Sigmoid colon (tissue), 3 donors: ENCODE measurements around the gene PTPRE.

ENCODE experiments used
- POLR2A ChIP-seq, 2 donors: fragments of 450-650 bp; IDR thresholded peaks; one replicate each; pipeline ENCODE4 v1.6.1; 2016; ENCODE audit warnings: antibody characterized with exemption in 2 of 2, mild to moderate bottlenecking in 2 of 2, moderate library complexity in 2 of 2
- TF ChIP-seq, protein P1 (sequence below), 4 experiments: fragments of 450-650 bp in 3 of 4; fragments of 200-600 bp in 1 of 4; IDR thresholded peaks; one replicate each; pipeline ENCODE4 v1.5.1; 2016 to 2019; ENCODE audit warnings: antibody characterized with exemption in 4 of 4, mild to moderate bottlenecking in 3 of 4, moderate library complexity in 2 of 4

DNA sequence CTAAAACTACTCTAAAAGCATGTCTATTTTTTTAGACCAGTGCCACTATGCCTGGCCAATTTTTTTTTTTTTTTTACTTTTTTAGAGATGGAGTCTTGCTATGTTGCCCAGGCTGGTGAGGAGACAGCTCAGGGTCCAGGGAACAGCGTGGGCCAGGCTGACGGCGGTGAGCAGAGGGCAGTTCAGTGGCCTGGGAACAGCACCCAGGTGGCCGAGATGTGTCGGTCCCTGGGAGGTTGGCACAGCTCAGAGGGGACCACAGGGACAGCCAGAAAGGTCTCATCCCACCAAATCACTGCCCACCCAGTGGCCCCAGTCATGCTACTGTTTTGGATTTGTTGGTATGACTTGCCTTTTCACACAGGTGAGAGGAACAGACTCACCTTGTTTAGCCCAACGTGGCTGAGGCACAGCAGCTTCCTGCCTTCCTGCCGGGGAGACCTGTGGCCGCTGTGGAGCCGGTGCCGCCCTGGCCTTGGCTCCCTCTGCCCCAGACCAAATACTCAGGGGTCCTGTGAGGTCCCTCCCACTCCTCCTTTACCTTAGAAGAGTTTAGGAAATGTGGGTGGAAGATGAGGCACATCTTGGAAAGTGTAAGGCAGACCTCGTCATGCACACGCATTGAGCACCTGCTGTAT is 109.6 kb downstream of the PTPRE start:
- TF ChIP-seq, protein P1, sequence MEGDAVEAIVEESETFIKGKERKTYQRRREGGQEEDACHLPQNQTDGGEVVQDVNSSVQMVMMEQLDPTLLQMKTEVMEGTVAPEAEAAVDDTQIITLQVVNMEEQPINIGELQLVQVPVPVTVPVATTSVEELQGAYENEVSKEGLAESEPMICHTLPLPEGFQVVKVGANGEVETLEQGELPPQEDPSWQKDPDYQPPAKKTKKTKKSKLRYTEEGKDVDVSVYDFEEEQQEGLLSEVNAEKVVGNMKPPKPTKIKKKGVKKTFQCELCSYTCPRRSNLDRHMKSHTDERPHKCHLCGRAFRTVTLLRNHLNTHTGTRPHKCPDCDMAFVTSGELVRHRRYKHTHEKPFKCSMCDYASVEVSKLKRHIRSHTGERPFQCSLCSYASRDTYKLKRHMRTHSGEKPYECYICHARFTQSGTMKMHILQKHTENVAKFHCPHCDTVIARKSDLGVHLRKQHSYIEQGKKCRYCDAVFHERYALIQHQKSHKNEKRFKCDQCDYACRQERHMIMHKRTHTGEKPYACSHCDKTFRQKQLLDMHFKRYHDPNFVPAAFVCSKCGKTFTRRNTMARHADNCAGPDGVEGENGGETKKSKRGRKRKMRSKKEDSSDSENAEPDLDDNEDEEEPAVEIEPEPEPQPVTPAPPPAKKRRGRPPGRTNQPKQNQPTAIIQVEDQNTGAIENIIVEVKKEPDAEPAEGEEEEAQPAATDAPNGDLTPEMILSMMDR (IDR thresholded peaks at IDR 0.05): no peak
- TF ChIP-seq POLR2A (IDR thresholded peaks at IDR 0.05): no peak
